ENCODE results near the gene ZNF491. TPM values are rescaled to one million over a fixed set of nuclear protein-coding genes. Genes with fewer than 3 reads are reported as not detected.

ZNF491 gene
- total and polyA plus RNA-seq, 9 of the 15 experiments (the other 6 are each of a cell fraction or from before 2014, with no cell fraction given) = 0.19 to 0.95 (median 0.39) TPM; not detected in 1

- TF ChIP-seq HDAC6 (IDR thresholded peaks at IDR 0.05; ENCODE audit: low read depth, low read length) (no peak), SOX6 (IDR thresholded peaks at IDR 0.05) (peak; percentile 15; the same call in 1 of the 2 replicates), CBX1 (IDR thresholded peaks at IDR 0.05; ENCODE audit: low read depth) (no peak), ZNF165 (CRISPR knock-in tag; IDR thresholded peaks at IDR 0.05; ENCODE audit: borderline replicate concordance) (no peak), WHSC1 (IDR thresholded peaks at IDR 0.05; ENCODE audit: low read length) (no peak), ZNF639 (CRISPR knock-in tag; conservative IDR thresholded peaks at IDR 0.05 in 1 of 2, IDR thresholded peaks at IDR 0.05 in 1 of 2) (no peak), EWSR1 (IDR thresholded peaks at IDR 0.05; ENCODE audit: borderline replicate concordance, low read depth, partially characterized antibody) (no peak), DLX4 (CRISPR knock-in tag; IDR thresholded peaks at IDR 0.05) (no peak), ZNF239 (CRISPR knock-in tag; IDR thresholded peaks at IDR 0.05) (no peak), MTA3 (IDR thresholded peaks at IDR 0.05; ENCODE audit: borderline replicate concordance) (no peak)
- TF ChIP-seq, protein P1, sequence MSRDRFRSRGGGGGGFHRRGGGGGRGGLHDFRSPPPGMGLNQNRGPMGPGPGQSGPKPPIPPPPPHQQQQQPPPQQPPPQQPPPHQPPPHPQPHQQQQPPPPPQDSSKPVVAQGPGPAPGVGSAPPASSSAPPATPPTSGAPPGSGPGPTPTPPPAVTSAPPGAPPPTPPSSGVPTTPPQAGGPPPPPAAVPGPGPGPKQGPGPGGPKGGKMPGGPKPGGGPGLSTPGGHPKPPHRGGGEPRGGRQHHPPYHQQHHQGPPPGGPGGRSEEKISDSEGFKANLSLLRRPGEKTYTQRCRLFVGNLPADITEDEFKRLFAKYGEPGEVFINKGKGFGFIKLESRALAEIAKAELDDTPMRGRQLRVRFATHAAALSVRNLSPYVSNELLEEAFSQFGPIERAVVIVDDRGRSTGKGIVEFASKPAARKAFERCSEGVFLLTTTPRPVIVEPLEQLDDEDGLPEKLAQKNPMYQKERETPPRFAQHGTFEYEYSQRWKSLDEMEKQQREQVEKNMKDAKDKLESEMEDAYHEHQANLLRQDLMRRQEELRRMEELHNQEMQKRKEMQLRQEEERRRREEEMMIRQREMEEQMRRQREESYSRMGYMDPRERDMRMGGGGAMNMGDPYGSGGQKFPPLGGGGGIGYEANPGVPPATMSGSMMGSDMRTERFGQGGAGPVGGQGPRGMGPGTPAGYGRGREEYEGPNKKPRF (IDR thresholded peaks at IDR 0.05; ENCODE audit: low read depth, low read length) = no peak
- TF ChIP-seq, protein P2, sequence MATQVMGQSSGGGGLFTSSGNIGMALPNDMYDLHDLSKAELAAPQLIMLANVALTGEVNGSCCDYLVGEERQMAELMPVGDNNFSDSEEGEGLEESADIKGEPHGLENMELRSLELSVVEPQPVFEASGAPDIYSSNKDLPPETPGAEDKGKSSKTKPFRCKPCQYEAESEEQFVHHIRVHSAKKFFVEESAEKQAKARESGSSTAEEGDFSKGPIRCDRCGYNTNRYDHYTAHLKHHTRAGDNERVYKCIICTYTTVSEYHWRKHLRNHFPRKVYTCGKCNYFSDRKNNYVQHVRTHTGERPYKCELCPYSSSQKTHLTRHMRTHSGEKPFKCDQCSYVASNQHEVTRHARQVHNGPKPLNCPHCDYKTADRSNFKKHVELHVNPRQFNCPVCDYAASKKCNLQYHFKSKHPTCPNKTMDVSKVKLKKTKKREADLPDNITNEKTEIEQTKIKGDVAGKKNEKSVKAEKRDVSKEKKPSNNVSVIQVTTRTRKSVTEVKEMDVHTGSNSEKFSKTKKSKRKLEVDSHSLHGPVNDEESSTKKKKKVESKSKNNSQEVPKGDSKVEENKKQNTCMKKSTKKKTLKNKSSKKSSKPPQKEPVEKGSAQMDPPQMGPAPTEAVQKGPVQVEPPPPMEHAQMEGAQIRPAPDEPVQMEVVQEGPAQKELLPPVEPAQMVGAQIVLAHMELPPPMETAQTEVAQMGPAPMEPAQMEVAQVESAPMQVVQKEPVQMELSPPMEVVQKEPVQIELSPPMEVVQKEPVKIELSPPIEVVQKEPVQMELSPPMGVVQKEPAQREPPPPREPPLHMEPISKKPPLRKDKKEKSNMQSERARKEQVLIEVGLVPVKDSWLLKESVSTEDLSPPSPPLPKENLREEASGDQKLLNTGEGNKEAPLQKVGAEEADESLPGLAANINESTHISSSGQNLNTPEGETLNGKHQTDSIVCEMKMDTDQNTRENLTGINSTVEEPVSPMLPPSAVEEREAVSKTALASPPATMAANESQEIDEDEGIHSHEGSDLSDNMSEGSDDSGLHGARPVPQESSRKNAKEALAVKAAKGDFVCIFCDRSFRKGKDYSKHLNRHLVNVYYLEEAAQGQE (IDR thresholded peaks at IDR 0.05; ENCODE audit: borderline replicate concordance) = no peak
- TF ChIP-seq, protein P2 (CRISPR knock-in tag; IDR thresholded peaks at IDR 0.05; ENCODE audit: low read depth) = no peak
Measured at GRCh38 chr19:11780431-11781020, 17.8 kb upstream of the ZNF491 start (continued).

Data from K562 (cell line).